Measurements from ENCODE around the gene GPR153. TPM values are rescaled to one million over a fixed set of nuclear protein-coding genes. Genes with fewer than 3 reads are reported as not detected.

The GPR153 gene
- total and polyA plus RNA-seq, 2 of the 8 experiments (the other 6 are each of a cell fraction or from before 2014, with no cell fraction given): 5.7 to 8.1 TPM

GRCh38 chr1:6274622-6275139 lies 13.8 kb upstream of the GPR153 start (continued):
- no peak for TF ChIP-seq CTBP2 (IDR thresholded peaks at IDR 0.05; ENCODE audit: borderline replicate concordance, insufficient read depth, insufficient read length, low read length)

All from H1 (cell line).